NCI-H146 (cell line): ENCODE data around the gene BEST2.
A peak's percentile ranks its signal among the peaks of the same experiment; 100 is the strongest.

Experiments used
- DNase-seq: peaks from one replicate; lab custom pipeline; 2025; lab: John Stamatoyannopoulos, UW

Gene BEST2

GRCh38 chr19:12800923-12801465 is 49.4 kb downstream of the BEST2 start:
- peak; percentile 65 for DNase-seq

- DNase-seq, result peak; percentile 93
These were observed 50.1 kb downstream of the BEST2 start, which contains the start of the genes PRDX2 and THSD8 for GRCh38 chr19:12801466-12802266. Gene PRDX2, minus strand, starts transcription at chr19:12801800. Its CDS starts 539 bp downstream, at chr19:12801261. Gene THSD8, plus strand, starts transcription at chr19:12802069. Its CDS starts 3 bp downstream, at chr19:12802072.

- DNase-seq, result no peak
These were observed 50.9 kb downstream of the BEST2 start for GRCh38 chr19:12802267-12803106.

GRCh38 chr19:12804051-12804450 is 52.5 kb downstream of the BEST2 start:
- no peak for DNase-seq

GRCh38 chr19:12806242-12807081 is 54.9 kb downstream of the BEST2 start, which contains the start of gene RNASEH2A:
Gene RNASEH2A, plus strand, starts transcription at chr19:12806584. Its CDS starts 90 bp downstream, at chr19:12806674.
- DNase-seq, result peak; percentile 96
